ENCODE data around the gene HES4. TPM values are rescaled to one million over a fixed set of nuclear protein-coding genes. Genes with fewer than 3 reads are reported as not detected.

The HES4 gene
- total and polyA plus RNA-seq, 8 donors: 4.0 to 212 (median 29.3) TPM; not detected in 1

GRCh38 chr1:1027791-1028190 is 27.9 kb upstream of the HES4 start:
- H3K27me3 ChIP-seq: peaks cover 0 to 16% (median 6%) of the 10 kb centered on the region in 3 donors
- H3K4me3 ChIP-seq: no peak overlapping the region
- H3K27ac ChIP-seq: no peak overlapping the region
- H3K9me3 ChIP-seq: no peaks in the 10 kb centered on the region
- peaks cover 28 to 51% (median 37%) of the 10 kb centered on the region in 4 donors for H3K4me1 ChIP-seq
- H3K36me3 ChIP-seq: peaks cover 0 to 13% (median 0%) of the 10 kb centered on the region in 4 donors
- intact Hi-C loops (cut with DNase I; ENCODE audit: low total_unique reads): no loop called here
- no peak for DNase-seq
- WGBS, 5 donors: 73 to 85% (median 83%) methylated on average over 8 to 17 of the region's 17 CpGs
- TF ChIP-seq POLR2A (IDR thresholded peaks at IDR 0.05) (no peak), POLR2AphosphoS5 (IDR thresholded peaks at IDR 0.05) (no peak), CTCF (IDR thresholded peaks at IDR 0.05) (no peak), EP300 (IDR thresholded peaks at IDR 0.05) (no peak)

- intact Hi-C loops (cut with DNase I; ENCODE audit: low total_unique reads): no loop called here
- H3K4me3 ChIP-seq: no peak overlapping the region
- H3K4me1 ChIP-seq: peaks cover 23 to 52% (median 34%) of the 10 kb centered on the region in 4 donors
- no peak overlapping the region for H3K27ac ChIP-seq
- WGBS, 5 donors: 65 to 74% (median 72%) methylated on average over 11 to 21 of the region's 21 CpGs
- TF ChIP-seq POLR2AphosphoS5 (IDR thresholded peaks at IDR 0.05) (no peak), POLR2A (IDR thresholded peaks at IDR 0.05) (no peak), EP300 (IDR thresholded peaks at IDR 0.05) (no peak), CTCF (IDR thresholded peaks at IDR 0.05) (no peak)
- peaks cover 0 to 10% (median 0%) of the 10 kb centered on the region in 3 donors for H3K27me3 ChIP-seq
- peaks cover 0 to 13% (median 0%) of the 10 kb centered on the region in 4 donors for H3K36me3 ChIP-seq
- H3K9me3 ChIP-seq: no peaks in the 10 kb centered on the region
- DNase-seq: peak in 1 of 2 donors; percentile 66
These were observed 26.9 kb upstream of the HES4 start for GRCh38 chr1:1026599-1027413.

GRCh38 chr1:1025730-1026129 is 25.8 kb upstream of the HES4 start:
- Histone ChIP-seq H3K27me3 (peaks cover 0 to 14% (median under 1%) of the 10 kb centered on the region in 3 donors), H3K4me1 (peaks cover 33 to 58% (median 45%) of the 10 kb centered on the region in 4 donors), H3K27ac (peak overlapping the region in 1 of 5 donors; percentile 75), H3K9me3 (no peaks in the 10 kb centered on the region), H3K4me3 (no peak overlapping the region), H3K36me3 (peaks cover 0 to 13% (median 0%) of the 10 kb centered on the region in 4 donors)
- WGBS, 5 donors: 75 to 88% (median 81%) methylated on average over 6 to 10 of the region's 10 CpGs
- TF ChIP-seq CTCF (IDR thresholded peaks at IDR 0.05) (no peak), EP300 (IDR thresholded peaks at IDR 0.05) (no peak), POLR2A (IDR thresholded peaks at IDR 0.05) (no peak), POLR2AphosphoS5 (IDR thresholded peaks at IDR 0.05) (no peak)
- intact Hi-C loops (cut with DNase I; ENCODE audit: low total_unique reads): no loop called here
- DNase-seq: no peak

GRCh38 chr1:1024771-1025699 is 25.1 kb upstream of the HES4 start:
- peaks cover 40 to 65% (median 52%) of the 10 kb centered on the region in 4 donors for H3K4me1 ChIP-seq
- H3K27me3 ChIP-seq: peaks cover 0 to 21% (median 7%) of the 10 kb centered on the region in 3 donors
- DNase-seq: peak; percentile 76 to 90
- H3K27ac ChIP-seq: peak overlapping the region; percentile 28 to 75 (median 60)
- H3K9me3 ChIP-seq: no peaks in the 10 kb centered on the region
- H3K4me3 ChIP-seq: peak overlapping the region; percentile 1 to 31 (median 25)
- 24 to 60% (median 41%) methylated on average over 3 to 31 of the region's 31 CpGs for WGBS, 5 donors
- peaks cover 0 to 13% (median 0%) of the 10 kb centered on the region in 4 donors for H3K36me3 ChIP-seq
- TF ChIP-seq EP300 (IDR thresholded peaks at IDR 0.05): no peak
- TF ChIP-seq POLR2AphosphoS5 (IDR thresholded peaks at IDR 0.05): peak in 1 of 3 donors; percentile 53
- intact Hi-C loops (cut with DNase I; ENCODE audit: low total_unique reads): no loop called here

Measured in stomach (tissue), 9 donors.